Measurements from ENCODE around the gene LGALS4.
"Not testable (repeated sequence)": the region's sequence is repeated elsewhere in the genome, so short reads cannot be mapped to it uniquely, and the experiment has no call there.

The LGALS4 gene

DNA sequence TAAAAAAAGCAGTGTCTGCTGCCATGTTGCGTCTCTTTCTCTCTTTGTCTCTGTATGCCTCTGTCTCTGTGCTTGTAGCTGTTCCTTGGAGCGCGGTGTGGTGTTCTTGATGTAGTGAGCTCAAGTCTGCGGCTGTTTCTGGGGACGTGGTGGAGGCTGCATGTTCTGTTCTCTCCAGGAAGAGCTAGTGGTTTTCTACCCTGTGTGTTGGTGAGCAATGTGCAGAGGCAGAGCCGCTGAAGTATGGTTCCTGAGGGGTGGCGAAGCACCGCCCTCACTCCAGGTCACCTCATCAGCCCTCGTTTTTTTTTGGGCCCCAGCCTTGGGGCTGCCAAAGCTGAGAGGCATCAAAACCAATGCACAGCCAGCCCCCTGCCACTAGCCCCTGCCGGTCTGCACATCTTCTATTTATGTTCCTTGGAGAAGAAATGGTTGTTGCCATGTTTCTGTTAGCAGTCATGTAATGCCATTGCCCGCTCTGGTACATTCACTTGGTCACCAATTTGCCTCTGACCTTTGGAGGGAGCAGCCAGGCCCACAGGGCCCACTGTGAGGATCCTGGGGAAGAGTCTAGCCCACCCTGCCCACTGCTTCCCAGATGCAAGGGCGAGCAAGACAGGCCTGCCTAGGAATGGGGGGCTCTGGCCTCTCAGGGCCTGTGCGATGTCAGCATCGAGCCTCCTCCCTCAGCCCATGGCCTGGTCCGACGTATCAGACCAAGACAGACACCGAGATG lies 29.9 kb upstream of the LGALS4 start:
- DNase-seq (ENCODE audit: low read depth) = peak; percentile 51

DNA sequence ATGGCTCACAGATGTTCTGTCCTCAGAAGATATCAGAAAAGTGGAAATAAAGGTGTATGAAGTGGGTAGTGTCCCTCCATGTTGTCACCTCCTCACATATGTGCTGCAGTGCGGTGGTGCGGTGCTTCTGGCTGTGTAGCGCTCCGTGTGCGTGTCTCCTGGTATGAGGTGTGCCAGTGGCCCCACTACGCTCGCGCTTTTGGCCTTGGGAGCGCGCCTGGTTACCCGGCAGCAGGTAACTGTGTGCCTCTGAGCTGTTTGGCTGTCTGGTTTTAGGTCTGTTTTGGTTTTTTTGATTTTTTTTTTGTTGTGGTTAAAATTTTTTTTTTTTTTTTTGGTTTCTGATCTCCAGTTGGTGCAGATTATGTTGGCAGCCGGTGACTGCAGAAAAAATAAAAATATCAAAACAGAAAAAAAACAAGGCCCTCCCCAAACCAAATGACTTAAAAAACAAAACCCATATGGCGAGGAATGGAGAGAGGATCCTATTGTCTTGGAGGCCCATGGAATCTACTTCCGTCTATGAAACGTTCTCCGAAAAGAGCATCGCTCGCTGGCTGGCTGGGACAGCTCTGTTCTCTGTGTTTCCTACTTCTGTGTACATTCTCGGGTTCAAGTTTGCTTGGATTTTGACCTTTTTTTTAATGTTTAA lies 29.2 kb upstream of the LGALS4 start:
- peak; percentile 64 for DNase-seq (ENCODE audit: low read depth)

- DNase-seq (ENCODE audit: low read depth) = no peak
Measured at GRCh38 chr19:38841180-38841766, 28.5 kb upstream of the LGALS4 start.

DNA sequence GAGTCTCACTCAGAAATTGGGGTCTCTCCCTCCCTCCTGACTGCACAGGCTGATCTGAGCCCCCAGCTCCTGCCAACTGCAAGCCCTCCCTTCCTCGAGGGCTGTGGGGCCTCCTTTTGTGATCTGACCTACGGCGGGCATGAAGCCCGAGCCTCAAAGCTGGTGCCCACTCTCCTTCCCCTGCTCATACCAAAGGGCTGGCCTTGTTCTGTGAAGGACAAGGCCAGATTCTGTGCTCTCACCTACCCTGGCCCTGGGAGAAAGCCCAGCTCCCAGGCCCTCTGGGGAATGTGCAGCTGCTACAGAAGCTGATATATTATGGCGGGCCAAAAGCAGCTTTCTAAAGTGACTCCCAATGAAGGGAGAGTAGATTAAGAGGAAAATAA lies 27.8 kb upstream of the LGALS4 start:
- DNase-seq (ENCODE audit: low read depth) = no peak

- no peak for DNase-seq (ENCODE audit: low read depth)
Measured at GRCh38 chr19:38839816-38840582, 27.3 kb upstream of the LGALS4 start.

DNA sequence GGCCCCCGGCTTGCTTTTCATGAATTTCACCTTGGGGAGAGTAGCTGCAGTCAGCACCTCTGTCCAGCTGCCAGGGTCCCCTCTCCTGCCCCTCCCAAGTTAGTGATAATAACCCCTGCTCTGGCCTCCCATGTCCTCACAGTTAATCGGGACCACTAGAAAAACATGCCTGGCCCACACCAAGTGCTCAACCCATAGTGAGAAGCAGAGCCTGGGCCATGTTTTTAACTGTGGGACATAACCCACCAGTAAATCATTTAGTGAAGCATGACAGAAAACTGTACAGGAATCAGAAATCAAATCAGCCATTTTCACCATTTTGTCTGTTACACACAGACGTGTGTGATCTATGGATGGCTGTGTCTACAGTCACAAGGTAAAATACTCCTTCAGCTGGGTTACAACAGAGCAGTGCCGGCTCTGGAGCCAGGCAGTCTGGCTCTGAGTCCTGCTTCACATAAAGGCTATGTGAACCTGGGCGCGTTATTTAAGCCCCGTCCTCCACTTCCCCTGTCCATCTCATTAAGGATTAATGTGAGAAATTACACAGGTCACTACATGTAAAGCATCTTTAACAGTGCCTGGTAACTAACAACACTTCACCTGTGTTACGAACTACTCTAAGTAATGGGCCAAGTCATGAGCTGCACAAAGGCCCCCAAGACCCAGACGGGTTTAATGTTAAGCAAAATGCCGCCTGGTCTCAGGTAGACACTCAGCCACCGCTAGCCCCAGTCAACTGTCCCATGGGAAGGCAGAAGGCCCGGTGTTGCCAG lies 26.4 kb upstream of the LGALS4 start:
- no peak for DNase-seq (ENCODE audit: low read depth)

GRCh38 chr19:38838208-38838985 lies 25.7 kb upstream of the LGALS4 start:
- no peak for DNase-seq (ENCODE audit: low read depth)

GRCh38 chr19:38837656-38838121 lies 24.9 kb upstream of the LGALS4 start:
- no peak for DNase-seq (ENCODE audit: low read depth)

DNA sequence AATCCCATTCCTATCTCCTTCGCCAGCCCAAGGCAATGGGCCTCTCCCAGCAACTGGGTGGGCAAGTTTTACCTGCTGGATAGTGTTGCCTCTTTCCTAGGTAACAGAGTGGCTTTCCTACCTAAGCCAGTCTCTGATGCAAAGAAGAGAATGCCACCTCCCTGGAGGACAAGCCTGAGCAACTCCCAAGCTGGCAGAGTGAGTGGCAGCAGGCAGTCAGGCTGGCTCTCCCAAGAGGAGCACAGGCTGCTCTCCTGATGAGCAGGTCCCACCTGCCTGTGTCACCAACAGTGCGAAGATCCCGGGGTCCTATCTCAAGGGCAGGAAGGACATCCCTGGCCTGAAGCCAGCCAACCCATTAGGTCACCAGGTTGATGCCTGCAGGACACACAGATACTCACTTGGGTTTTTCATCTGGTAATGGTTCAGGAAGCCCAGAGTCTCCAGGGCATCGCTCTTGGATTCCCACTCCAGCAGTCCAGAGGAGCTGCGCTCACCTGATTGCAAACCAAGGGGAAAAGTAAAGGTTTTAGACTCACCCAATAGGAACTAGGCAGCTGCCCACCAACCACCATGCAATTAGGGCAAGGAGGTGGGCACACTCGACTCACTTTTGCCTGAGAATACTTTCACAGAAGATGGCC lies 24.4 kb upstream of the LGALS4 start:
- DNase-seq (ENCODE audit: low read depth) = no peak

DNA sequence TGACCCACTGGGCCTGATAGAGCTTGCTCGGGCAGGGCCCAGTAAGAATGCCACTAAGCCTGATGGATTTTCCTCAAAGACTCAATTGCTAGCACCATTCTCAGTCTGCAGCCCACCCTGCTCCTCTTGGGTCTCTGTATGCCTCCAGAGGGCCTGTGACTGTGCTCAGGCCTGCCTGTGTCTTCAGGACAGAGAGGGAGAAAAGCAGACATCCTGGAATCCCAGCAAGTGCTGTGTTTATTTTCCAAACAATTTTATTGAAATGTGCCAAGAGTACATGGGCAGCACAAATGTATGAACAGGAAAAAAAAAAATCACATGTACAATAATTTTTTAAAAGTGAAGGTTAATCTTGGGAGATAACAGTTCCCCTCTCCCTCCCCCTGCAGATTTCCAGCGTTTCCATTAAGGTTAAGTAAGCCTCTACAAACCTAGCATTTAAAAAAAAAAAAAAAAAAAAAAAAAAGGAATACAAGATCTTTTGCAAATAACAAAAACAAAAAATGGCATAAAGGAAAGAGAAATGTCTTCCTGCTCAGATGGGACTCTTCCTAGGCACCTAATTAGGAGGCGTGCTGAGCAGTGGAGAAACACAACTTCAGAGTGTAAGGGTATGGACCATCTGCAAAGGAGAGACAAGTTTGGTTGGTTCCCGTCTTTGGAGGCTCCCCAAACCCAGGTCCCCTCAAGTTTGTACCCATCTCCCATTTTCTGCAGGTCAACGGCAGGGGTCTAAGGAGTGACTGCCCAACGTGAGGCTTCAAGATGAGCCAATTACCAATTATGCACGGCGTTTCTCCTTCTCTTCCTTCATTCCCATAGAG lies 23.6 kb upstream of the LGALS4 start:
- no peak for DNase-seq (ENCODE audit: low read depth)

GRCh38 chr19:38834590-38834989 lies 21.8 kb upstream of the LGALS4 start:
- DNase-seq (ENCODE audit: low read depth) = no peak

GRCh38 chr19:38834104-38834490 lies 21.4 kb upstream of the LGALS4 start:
- DNase-seq (ENCODE audit: low read depth) = no peak

DNA sequence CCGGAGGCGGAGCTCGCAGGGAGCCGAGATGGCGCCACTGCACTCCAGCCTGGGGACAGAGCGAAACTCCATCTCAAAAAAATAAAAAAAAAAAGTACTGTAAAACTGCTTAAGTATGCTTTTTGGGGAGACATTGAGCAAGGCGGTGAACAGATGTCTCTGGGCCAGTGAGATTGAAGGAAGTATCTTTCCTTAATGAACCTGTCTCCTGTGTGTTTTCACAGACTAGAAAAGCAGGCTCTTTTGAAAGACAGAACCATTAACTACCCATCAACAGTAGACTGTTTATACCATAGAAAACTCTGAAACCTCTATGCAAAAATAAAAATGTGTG lies 20.3 kb upstream of the LGALS4 start:
- no peak for DNase-seq (ENCODE audit: low read depth)

DNA sequence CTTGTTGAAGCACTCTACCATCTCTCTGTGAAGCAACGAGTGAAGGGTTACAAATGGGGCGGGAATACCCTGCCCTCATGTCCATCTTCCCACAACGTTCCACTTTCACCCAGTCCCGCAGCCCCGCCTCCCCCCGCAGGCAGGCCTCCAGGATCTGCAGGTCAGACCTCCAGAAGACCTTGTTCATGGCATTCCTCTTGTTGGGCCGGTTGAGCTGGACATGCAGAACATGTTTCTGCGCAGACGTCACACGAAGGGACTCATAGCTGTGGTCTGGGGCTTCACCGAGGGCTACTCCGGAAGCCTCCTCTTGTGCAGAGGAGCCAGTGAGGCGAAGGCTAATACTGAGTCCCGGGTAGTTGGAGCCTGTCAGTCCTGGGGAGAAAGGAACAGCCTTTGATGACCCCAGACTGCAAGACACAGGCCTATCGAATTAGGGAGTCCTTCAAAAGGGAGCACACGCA lies 18.4 kb upstream of the LGALS4 start:
- no peak for DNase-seq (ENCODE audit: low read depth)

GRCh38 chr19:38830039-38830733 lies 17.4 kb upstream of the LGALS4 start:
- no peak for DNase-seq (ENCODE audit: low read depth)

GRCh38 chr19:38829203-38829602 lies 16.5 kb upstream of the LGALS4 start:
- not testable (repeated sequence) for DNase-seq (ENCODE audit: low read depth)

DNA sequence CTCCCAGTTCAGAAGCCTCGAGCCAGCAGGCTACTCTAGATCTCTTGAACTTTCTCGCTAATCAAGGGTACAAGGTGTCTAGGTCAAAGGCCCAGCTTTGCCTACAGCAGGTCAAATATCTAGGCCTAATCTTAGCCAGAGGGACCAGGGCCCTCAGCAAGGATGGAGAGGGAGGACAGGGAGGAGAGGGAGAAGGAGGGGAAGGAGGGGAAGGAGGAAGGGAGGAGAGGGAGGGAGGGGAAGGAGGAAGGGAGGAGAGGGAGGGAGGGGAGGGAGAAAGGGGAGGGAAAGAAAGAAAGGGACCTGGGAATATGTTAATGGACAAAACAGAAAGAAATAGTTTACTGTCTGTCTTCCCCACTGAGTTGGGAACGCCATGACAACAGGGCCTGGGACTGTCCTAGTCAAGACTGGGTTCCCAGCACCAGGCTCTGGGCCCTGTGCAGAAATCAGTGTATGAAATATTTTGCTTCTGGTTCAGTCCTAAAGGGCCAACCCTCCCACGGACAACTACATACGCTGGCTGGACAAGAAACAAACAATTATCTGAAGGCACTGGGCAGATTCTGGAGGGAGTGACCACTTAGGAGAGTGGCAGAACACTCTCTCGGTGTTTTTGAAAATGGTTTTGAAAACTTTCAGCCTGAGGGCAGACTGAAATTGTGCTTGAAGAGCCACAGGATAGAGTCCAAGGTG lies 14.3 kb upstream of the LGALS4 start:
- DNase-seq (ENCODE audit: low read depth) = no peak

DNA sequence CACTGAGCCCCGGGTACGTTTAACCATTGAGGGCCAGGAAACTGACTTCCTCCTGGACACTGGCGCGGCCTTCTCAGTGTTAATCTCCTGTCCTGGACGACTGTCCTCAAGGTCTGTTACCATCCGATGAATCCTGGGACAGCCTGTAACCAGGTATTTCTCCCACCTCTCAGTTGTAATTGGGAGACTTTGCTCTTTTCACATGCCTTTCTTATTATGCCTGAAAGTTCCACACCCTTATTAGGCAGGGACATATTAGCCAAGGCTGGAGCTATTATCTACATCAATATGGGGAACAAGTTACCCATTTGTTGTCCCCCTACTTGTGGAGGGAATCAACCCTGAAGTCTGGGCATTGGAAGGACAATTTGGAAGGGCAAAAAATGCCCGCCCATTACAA lies 13.2 kb upstream of the LGALS4 start:
- not testable (repeated sequence) for DNase-seq (ENCODE audit: low read depth)

All from T follicular helper cell (primary cell).